ENCODE data around the gene KIF7. TPM values are rescaled to one million over a fixed set of nuclear protein-coding genes. Genes with fewer than 3 reads are reported as not detected.
A peak's percentile ranks its signal among the peaks of the same experiment; 100 is the strongest.

Gene KIF7
- total RNA-seq, 1 donor, result 10.6 TPM

- DNase-seq (ENCODE audit: low read depth), result no peak
- H3K4me3 ChIP-seq (ENCODE audit: low read depth, low read length), result no peak overlapping the region
- TF ChIP-seq CTCF (IDR thresholded peaks at IDR 0.05; ENCODE audit: insufficient read depth, low read length), result no peak
These were observed 9.4 kb upstream of the KIF7 start for GRCh38 chr15:89664441-89665350.

GRCh38 chr15:89662893-89663626, 7.8 kb upstream of the KIF7 start:
- peak; percentile 97 for DNase-seq (ENCODE audit: low read depth)
- peak overlapping the region; percentile 55 for H3K4me3 ChIP-seq (ENCODE audit: low read depth, low read length)
- peak; percentile 30 for TF ChIP-seq CTCF (IDR thresholded peaks at IDR 0.05; ENCODE audit: insufficient read depth, low read length)

- TF ChIP-seq CTCF (IDR thresholded peaks at IDR 0.05; ENCODE audit: insufficient read depth, low read length), result no peak
- H3K4me3 ChIP-seq (ENCODE audit: low read depth, low read length), result no peak overlapping the region
- DNase-seq (ENCODE audit: low read depth), result no peak
These were observed 5.3 kb upstream of the KIF7 start for GRCh38 chr15:89660556-89660955.

- TF ChIP-seq CTCF (IDR thresholded peaks at IDR 0.05; ENCODE audit: insufficient read depth, low read length), result no peak
These were observed 4.0 kb upstream of the KIF7 start for GRCh38 chr15:89659295-89659694.

GRCh38 chr15:89657686-89658200, 2.5 kb upstream of the KIF7 start:
- no peak for TF ChIP-seq CTCF (IDR thresholded peaks at IDR 0.05; ENCODE audit: insufficient read depth, low read length)
- DNase-seq (ENCODE audit: low read depth), result no peak
- no peak overlapping the region for H3K4me3 ChIP-seq (ENCODE audit: low read depth, low read length)

More at GRCh38 chr15:89659295-89659694, 4.0 kb upstream of the KIF7 start:
- no peak overlapping the region for H3K4me3 ChIP-seq (ENCODE audit: low read depth, low read length)
- DNase-seq (ENCODE audit: low read depth), result no peak

GRCh38 chr15:89656116-89656815, 999 bp upstream of the KIF7 start:
- TF ChIP-seq CTCF (IDR thresholded peaks at IDR 0.05; ENCODE audit: insufficient read depth, low read length), result no peak
- DNase-seq (ENCODE audit: low read depth), result peak; percentile 32
- H3K4me3 ChIP-seq (ENCODE audit: low read depth, low read length), result no peak overlapping the region
